HCT116 (cell line): ENCODE measurements around the gene ATP10B. TPM values are rescaled to one million over a fixed set of nuclear protein-coding genes. Genes with fewer than 3 reads are reported as not detected.

ENCODE experiments used
- ATAC-seq: fragments of 200-7000 bp; cut with Tn5 transposase; 2 replicates; pipeline ENCODE4 v1.9.1; 2020; ENCODE audit warnings: mild to moderate bottlenecking, moderate library complexity
- BruUV-seq: library from RNA; stranded (reverse); fragments of 400-500 nt; replicated peaks from 2 replicates; lab custom pipeline; 2021; lab: Mats Ljungman, UMichigan
- CTCF ChIA-PET: fragments of 300-600 bp; sonication (Branson Sonifier 250); formaldehyde crosslinking; loops from one replicate; lab custom pipeline; 2021; ENCODE audit warnings: antibody characterized with exemption; lab: Charles Lee
- POLR2A ChIA-PET: fragments of 300-600, 350-600 bp; sonication (Branson Sonifier 250); formaldehyde crosslinking; loops from one replicate; lab custom pipeline; 2021; ENCODE audit warnings: antibody characterized with exemption; lab: Charles Lee
- RAD21 ChIA-PET, 2 experiments: fragments of 300-600 bp; sonication (Branson Sonifier 250); formaldehyde crosslinking; loops; one replicate each; lab custom pipeline; 2023; ENCODE audit warnings: low total read pairs in 2 of 2; ENCODE audit not compliant: uncharacterized antibody in 2 of 2, unreplicated experiment in 2 of 2, low non-redundant PET in 1 of 2; lab: Charles Lee
- DNase-seq: peaks from one replicate; pipeline ENCODE4 v3.0.0-alpha.2; 2010; ENCODE audit warnings: low read depth, low spot score
- H2AFZ ChIP-seq: fragments of 200-600 bp; shearing (Covaris generic), sonication (generic); 2 replicates; pipeline ENCODE4 v1.6.1; 2017; ENCODE audit warnings: low read depth, mixed run types, mixed read lengths, antibody characterized with exemption, low read length; ENCODE audit not compliant: poor library complexity, severe bottlenecking
- H3K27ac ChIP-seq: 2 replicates; pipeline ENCODE4 v1.5.1; 2012; ENCODE audit warnings: low read depth, low read length
- H3K27me3 ChIP-seq: fragments of 200-600 bp; sonication (generic); 2 replicates; pipeline ENCODE4 v1.6.1; 2016; ENCODE audit warnings: mixed run types, low read length, mixed read lengths; ENCODE audit not compliant: insufficient read depth
- H3K36me3 ChIP-seq, 2 experiments: fragments of 200-500 bp in 1 of 2; fragments of 200-600 bp in 1 of 2; sonication (Bioruptor generic) in 1 of 2; sonication (generic) in 1 of 2; 2 replicates each; pipeline versions ENCODE4 v1.5.1 to v1.6.1; 2014 to 2016; ENCODE audit warnings: low read length in 2 of 2, inconsistent platforms in 1 of 2, mixed read lengths in 1 of 2, mixed run types in 1 of 2; ENCODE audit not compliant: insufficient read depth in 2 of 2, control insufficient read depth in 1 of 2
- H3K4me1 ChIP-seq, 2 experiments: fragments of 200-600 bp in 1 of 2; sonication (generic) in 1 of 2; 2 replicates each; pipeline versions ENCODE4 v1.5.1 to v1.6.1; 2012 to 2017; ENCODE audit warnings: low read length in 2 of 2, inconsistent platforms in 1 of 2, mild to moderate bottlenecking in 1 of 2, mixed read lengths in 1 of 2, mixed run types in 1 of 2, moderate library complexity in 1 of 2; ENCODE audit not compliant: insufficient read depth in 2 of 2, control insufficient read depth in 1 of 2
- H3K4me2 ChIP-seq: fragments of 200-600 bp; sonication (generic); 2 replicates; pipeline ENCODE4 v1.6.1; 2017; ENCODE audit warnings: mixed run types, low read length, mixed read lengths
- H3K4me3 ChIP-seq, 2 experiments: fragments of 200-600 bp in 1 of 2; sonication (generic) in 1 of 2; replicated peaks in 1 of 2; 2 replicates each; pipeline ENCODE4 v1.5.1; 2011 to 2016; ENCODE audit warnings: low read length in 2 of 2, control low read depth in 1 of 2, low read depth in 1 of 2, mild to moderate bottlenecking in 1 of 2, mixed read lengths in 1 of 2, mixed run types in 1 of 2
- H3K79me2 ChIP-seq: fragments of 200-600 bp; sonication (generic); 2 replicates; pipeline ENCODE4 v1.6.1; 2017; ENCODE audit warnings: mild to moderate bottlenecking, mixed run types, low read length, moderate library complexity, mixed read lengths; ENCODE audit not compliant: insufficient read depth
- H3K9ac ChIP-seq: fragments of 200-600 bp; sonication (generic); 2 replicates; pipeline ENCODE4 v1.6.1; 2016; ENCODE audit warnings: low read length, mixed read lengths
- H3K9me2 ChIP-seq: fragments of 200-600 bp; sonication (generic), shearing (Covaris generic); 2 replicates; pipeline ENCODE4 v1.6.1; 2017; ENCODE audit warnings: mixed run types, mild to moderate bottlenecking, moderate library complexity; ENCODE audit not compliant: insufficient read depth
- H3K9me3 ChIP-seq, 2 experiments: fragments of 200-500 bp in 1 of 2; fragments of 200-600 bp in 1 of 2; sonication (Bioruptor generic) in 1 of 2; sonication (generic) in 1 of 2; 2 replicates each; pipeline ENCODE4 v1.6.1; 2014 to 2017; ENCODE audit warnings: low read length in 2 of 2, mixed read lengths in 2 of 2, inconsistent platforms in 1 of 2, low read depth in 1 of 2, mild to moderate bottlenecking in 1 of 2, mixed run types in 1 of 2, moderate library complexity in 1 of 2; ENCODE audit not compliant: control insufficient read depth in 1 of 2, insufficient read depth in 1 of 2
- H4K20me1 ChIP-seq: fragments of 200-600 bp; sonication (generic), shearing (Covaris generic); 2 replicates; pipeline ENCODE4 v1.6.1; 2017; ENCODE audit warnings: mixed run types, mild to moderate bottlenecking, moderate library complexity; ENCODE audit not compliant: insufficient read depth
- CBX3 ChIP-seq: IDR thresholded peaks from 2 replicates; pipeline ENCODE4 v1.6.1; 2012; ENCODE audit warnings: low read depth
- EGR1 ChIP-seq: IDR thresholded peaks from 2 replicates; pipeline ENCODE4 v1.6.1; 2012; ENCODE audit warnings: low read depth
- ELF1 ChIP-seq: IDR thresholded peaks from 2 replicates; pipeline ENCODE4 v1.6.1; 2012; ENCODE audit warnings: low read depth, borderline replicate concordance
- EZH2 ChIP-seq: fragments of 200-600 bp; sonication (generic); IDR thresholded peaks from 2 replicates; pipeline ENCODE4 v1.6.1; 2017; ENCODE audit warnings: antibody characterized with exemption, mixed run types
- JUND ChIP-seq: IDR thresholded peaks from 2 replicates; pipeline ENCODE4 v1.6.1; 2012
- POLR2A ChIP-seq: IDR thresholded peaks from 2 replicates; pipeline ENCODE4 v1.7.0; 2011; ENCODE audit warnings: borderline replicate concordance; ENCODE audit not compliant: insufficient read depth, insufficient read length; ENCODE audit errors: extremely low read depth
- POLR2AphosphoS5 ChIP-seq: IDR thresholded peaks from 2 replicates; pipeline ENCODE4 v1.6.1; 2011; ENCODE audit warnings: mild to moderate bottlenecking, low read depth, low read length, moderate library complexity
- SIN3A ChIP-seq: IDR thresholded peaks from 2 replicates; pipeline ENCODE4 v1.6.1; 2012; ENCODE audit warnings: low read depth
- TCF7L2 ChIP-seq: IDR thresholded peaks from 2 replicates; pipeline ENCODE4 v1.7.0; 2011; ENCODE audit warnings: borderline replicate concordance, inconsistent platforms; ENCODE audit not compliant: insufficient read depth, insufficient read length; ENCODE audit errors: extremely low read depth
- ZNF274 ChIP-seq: fragments of 200-500 bp; sonication (Bioruptor generic); IDR thresholded peaks from 2 replicates; pipeline ENCODE4 v1.6.1; 2014; ENCODE audit warnings: mild to moderate bottlenecking, low read depth, low read length, inconsistent platforms
- intact Hi-C: fragments of 100-400 bp; cut with micrococcal nuclease; formaldehyde crosslinking; loops from 2 replicates; pipeline ENCODE4 v1.10.0; 2022
- total RNA-seq: library from RNA; stranded (reverse); gene quantifications from one replicate; pipeline ENCODE4 v1.2.1, GENCODE V29; 2021; ENCODE audit not compliant: unreplicated experiment
- TF ChIP-seq, protein P1 (sequence below), 3 experiments: fragments of 200-600 bp in 1 of 3; sonication (generic) in 1 of 3; IDR thresholded peaks in 2 of 3; conservative IDR thresholded peaks in 1 of 3; 2 replicates each; pipeline ENCODE4 v1.5.1; 2012 to 2017; ENCODE audit warnings: low read depth in 2 of 3, low read length in 2 of 3, antibody characterized with exemption in 1 of 3, borderline replicate concordance in 1 of 3, control low read depth in 1 of 3, mild to moderate bottlenecking in 1 of 3, mixed read lengths in 1 of 3, mixed run types in 1 of 3, moderate library complexity in 1 of 3; ENCODE audit not compliant: insufficient read depth in 1 of 3
- TF ChIP-seq, protein P2 (sequence below): IDR thresholded peaks from 2 replicates; pipeline ENCODE4 v1.6.1; 2012; ENCODE audit warnings: low read depth
- TF ChIP-seq, protein P3 (sequence below): IDR thresholded peaks from 2 replicates; pipeline ENCODE4 v1.6.1; 2012

Gene ATP10B
- total RNA-seq, 1 experiment from 2014 or later = 0.07 TPM

DNA sequence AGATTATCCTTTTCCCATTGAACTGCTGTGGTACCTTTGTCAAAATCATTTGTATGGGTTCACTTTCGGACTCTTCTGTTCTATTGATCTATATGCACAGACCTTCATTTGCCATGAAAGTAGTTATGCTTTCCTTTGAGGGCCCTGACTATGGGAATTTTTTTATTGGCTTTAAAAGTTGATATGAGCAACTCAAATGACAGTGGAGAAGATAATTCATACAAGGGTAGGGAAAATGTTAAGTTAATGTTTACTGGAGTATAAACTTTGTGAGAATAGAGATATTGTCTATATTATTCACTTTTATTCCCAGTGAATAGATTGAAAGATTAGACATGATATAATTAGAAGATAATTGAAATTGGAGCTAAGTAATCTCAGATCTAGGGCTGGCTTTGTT is 94.8 kb downstream of the ATP10B start:
- H3K4me1 ChIP-seq = no peaks in the 10 kb centered on the region
- H3K27me3 ChIP-seq = no peaks in the 10 kb centered on the region
- CTCF ChIA-PET = no interaction called here
- H2AFZ ChIP-seq = no peak overlapping the region
- no peaks in the 10 kb centered on the region for H3K36me3 ChIP-seq
- no peak for DNase-seq
- ATAC-seq = no peak
- POLR2A ChIA-PET = no interaction called here
- no peaks in the 10 kb centered on the region for H3K9me2 ChIP-seq
- H3K9me3 ChIP-seq = no peaks in the 10 kb centered on the region
- H3K9ac ChIP-seq = no peak overlapping the region
- H3K4me3 ChIP-seq = no peak overlapping the region
- RAD21 ChIA-PET = no interaction called here
- no peak overlapping the region for H3K27ac ChIP-seq
- no peaks in the 10 kb centered on the region for H4K20me1 ChIP-seq
- TF ChIP-seq TCF7L2 = no peak
- TF ChIP-seq, protein P1, sequence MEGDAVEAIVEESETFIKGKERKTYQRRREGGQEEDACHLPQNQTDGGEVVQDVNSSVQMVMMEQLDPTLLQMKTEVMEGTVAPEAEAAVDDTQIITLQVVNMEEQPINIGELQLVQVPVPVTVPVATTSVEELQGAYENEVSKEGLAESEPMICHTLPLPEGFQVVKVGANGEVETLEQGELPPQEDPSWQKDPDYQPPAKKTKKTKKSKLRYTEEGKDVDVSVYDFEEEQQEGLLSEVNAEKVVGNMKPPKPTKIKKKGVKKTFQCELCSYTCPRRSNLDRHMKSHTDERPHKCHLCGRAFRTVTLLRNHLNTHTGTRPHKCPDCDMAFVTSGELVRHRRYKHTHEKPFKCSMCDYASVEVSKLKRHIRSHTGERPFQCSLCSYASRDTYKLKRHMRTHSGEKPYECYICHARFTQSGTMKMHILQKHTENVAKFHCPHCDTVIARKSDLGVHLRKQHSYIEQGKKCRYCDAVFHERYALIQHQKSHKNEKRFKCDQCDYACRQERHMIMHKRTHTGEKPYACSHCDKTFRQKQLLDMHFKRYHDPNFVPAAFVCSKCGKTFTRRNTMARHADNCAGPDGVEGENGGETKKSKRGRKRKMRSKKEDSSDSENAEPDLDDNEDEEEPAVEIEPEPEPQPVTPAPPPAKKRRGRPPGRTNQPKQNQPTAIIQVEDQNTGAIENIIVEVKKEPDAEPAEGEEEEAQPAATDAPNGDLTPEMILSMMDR (IDR thresholded peaks at IDR 0.05 in 2 of 3, conservative IDR thresholded peaks at IDR 0.05 in 1 of 3; ENCODE audit: borderline replicate concordance in 1 of 3, insufficient read depth in 1 of 3, low read depth in 2 of 3, low read length in 2 of 3) = no peak
- no peak for TF ChIP-seq JUND
- TF ChIP-seq POLR2A = no peak
- no TSS peak for BruUV-seq
- no peaks in the 10 kb centered on the region for H3K79me2 ChIP-seq
- no peak overlapping the region for H3K4me2 ChIP-seq
- intact Hi-C loops = no loop called here

DNA sequence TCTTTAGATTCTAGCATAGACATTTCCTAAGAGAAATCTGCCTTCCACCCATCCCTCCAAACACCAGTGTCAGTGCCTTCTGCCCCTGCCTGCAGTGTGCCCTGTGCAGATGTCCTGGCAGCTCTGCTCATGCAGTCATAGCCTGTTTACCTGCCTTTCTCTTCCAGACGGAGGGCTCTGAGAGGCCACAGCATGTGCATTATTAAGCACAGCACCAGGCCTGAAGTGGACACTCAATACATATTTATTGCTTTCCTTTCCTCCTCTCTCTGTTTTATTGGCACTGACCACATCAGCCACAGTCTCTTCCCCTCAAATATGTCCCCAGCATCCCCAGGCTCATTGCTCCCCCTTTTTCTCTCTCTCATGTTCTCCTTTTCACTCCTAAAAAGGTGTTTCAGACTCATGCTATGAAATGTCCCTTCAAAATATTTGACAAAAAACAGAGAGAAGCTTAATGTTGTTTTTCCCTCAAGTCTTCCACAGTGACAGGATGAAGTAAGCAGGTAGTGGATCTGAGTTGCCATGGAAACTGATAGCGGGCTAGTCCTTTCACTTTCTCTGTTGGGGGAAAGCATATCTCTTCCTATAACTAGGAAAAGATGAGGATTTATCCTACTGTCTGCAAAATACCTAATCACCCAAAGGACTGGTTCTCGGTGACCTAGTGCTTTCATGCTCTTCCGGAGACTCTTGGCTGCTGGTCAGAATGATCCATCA is 100.9 kb downstream of the ATP10B start:
- ATAC-seq = no peak
- no peak overlapping the region for H3K4me2 ChIP-seq
- BruUV-seq = no TSS peak
- no peaks in the 10 kb centered on the region for H3K9me2 ChIP-seq
- intact Hi-C loops = no loop called here
- no peaks in the 10 kb centered on the region for H3K9me3 ChIP-seq
- H3K36me3 ChIP-seq = no peaks in the 10 kb centered on the region
- CTCF ChIA-PET = no interaction called here
- POLR2A ChIA-PET = no interaction called here
- no peak overlapping the region for H3K9ac ChIP-seq
- H3K27ac ChIP-seq = no peak overlapping the region
- TF ChIP-seq EZH2 (no peak), POLR2AphosphoS5 (no peak), CBX3 (no peak), JUND (no peak), SIN3A (no peak), ZNF274 (no peak), ELF1 (no peak), EGR1 (no peak)
- TF ChIP-seq, protein P2, sequence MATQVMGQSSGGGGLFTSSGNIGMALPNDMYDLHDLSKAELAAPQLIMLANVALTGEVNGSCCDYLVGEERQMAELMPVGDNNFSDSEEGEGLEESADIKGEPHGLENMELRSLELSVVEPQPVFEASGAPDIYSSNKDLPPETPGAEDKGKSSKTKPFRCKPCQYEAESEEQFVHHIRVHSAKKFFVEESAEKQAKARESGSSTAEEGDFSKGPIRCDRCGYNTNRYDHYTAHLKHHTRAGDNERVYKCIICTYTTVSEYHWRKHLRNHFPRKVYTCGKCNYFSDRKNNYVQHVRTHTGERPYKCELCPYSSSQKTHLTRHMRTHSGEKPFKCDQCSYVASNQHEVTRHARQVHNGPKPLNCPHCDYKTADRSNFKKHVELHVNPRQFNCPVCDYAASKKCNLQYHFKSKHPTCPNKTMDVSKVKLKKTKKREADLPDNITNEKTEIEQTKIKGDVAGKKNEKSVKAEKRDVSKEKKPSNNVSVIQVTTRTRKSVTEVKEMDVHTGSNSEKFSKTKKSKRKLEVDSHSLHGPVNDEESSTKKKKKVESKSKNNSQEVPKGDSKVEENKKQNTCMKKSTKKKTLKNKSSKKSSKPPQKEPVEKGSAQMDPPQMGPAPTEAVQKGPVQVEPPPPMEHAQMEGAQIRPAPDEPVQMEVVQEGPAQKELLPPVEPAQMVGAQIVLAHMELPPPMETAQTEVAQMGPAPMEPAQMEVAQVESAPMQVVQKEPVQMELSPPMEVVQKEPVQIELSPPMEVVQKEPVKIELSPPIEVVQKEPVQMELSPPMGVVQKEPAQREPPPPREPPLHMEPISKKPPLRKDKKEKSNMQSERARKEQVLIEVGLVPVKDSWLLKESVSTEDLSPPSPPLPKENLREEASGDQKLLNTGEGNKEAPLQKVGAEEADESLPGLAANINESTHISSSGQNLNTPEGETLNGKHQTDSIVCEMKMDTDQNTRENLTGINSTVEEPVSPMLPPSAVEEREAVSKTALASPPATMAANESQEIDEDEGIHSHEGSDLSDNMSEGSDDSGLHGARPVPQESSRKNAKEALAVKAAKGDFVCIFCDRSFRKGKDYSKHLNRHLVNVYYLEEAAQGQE = no peak
- TF ChIP-seq, protein P3, sequence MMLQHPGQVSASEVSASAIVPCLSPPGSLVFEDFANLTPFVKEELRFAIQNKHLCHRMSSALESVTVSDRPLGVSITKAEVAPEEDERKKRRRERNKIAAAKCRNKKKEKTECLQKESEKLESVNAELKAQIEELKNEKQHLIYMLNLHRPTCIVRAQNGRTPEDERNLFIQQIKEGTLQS = no peak
- no peaks in the 10 kb centered on the region for H3K27me3 ChIP-seq
- H3K79me2 ChIP-seq = no peaks in the 10 kb centered on the region
- no peak overlapping the region for H3K4me3 ChIP-seq
- no peak overlapping the region for H2AFZ ChIP-seq
- no peaks in the 10 kb centered on the region for H3K4me1 ChIP-seq
- RAD21 ChIA-PET = no interaction called here
- no peak for DNase-seq
- H4K20me1 ChIP-seq = no peaks in the 10 kb centered on the region
